K562 (cell line): Measurements from ENCODE around the gene SIM2. TPM values are rescaled to one million over a fixed set of nuclear protein-coding genes. Genes with fewer than 3 reads are reported as not detected.

Experiments
- ATAC-seq: fragments of 200-7000 bp; cut with Tn5 transposase; 3 replicates; pipeline ENCODE4 v1.9.1; 2020; ENCODE audit warnings: moderate library complexity
- BruUV-seq: library from RNA; stranded (reverse); fragments of 400-500 nt; replicated peaks from 2 replicates; lab custom pipeline; 2021; lab: Mats Ljungman, UMichigan
- CTCF ChIA-PET: fragments of 300-600 bp; formaldehyde crosslinking; extraction: SDS; loops from one replicate; lab custom pipeline; 2021; ENCODE audit warnings: low intra/inter-chr PET ratio; lab: Yijun Ruan, JAX
- POLR2A ChIA-PET: fragments of 300-600, 350-650 bp; sonication (Branson Sonifier 250); formaldehyde crosslinking; extraction: SDS; loops from one replicate; lab custom pipeline; 2021; ENCODE audit warnings: antibody characterized with exemption, inconsistent platforms; lab: Yijun Ruan, JAX
- DNase-seq, 4 experiments: peaks; one replicate each; pipeline versions ENCODE4 v3.0.0 to v3.0.0-alpha.2; 2011 to 2018; ENCODE audit warnings: low spot score in 3 of 4, mixed read lengths in 3 of 4; ENCODE audit errors: extremely low read depth in 1 of 4
- FAIRE-seq: peaks from 2 replicates; lab custom pipeline; 2011; peaks lifted over from hg19 to GRCh38; lab: Jason Lieb, UNC
- H2AFZ ChIP-seq: 2 replicates; pipeline ENCODE4 v1.6.0; 2011; ENCODE audit warnings: low read depth, low read length, control low read depth, inconsistent platforms
- H3K27ac ChIP-seq: fragments of 200-600 bp; 3 replicates; pipeline ENCODE4 v1.8.0; 2011; ENCODE audit warnings: low read depth, mild to moderate bottlenecking, control low read depth, inconsistent platforms, low read length, moderate library complexity, mixed read lengths; ENCODE audit errors: extremely low read depth
- H3K27me3 ChIP-seq, 2 experiments: fragments of 300-600 bp in 1 of 2; 2 replicates in 1 of 2; 3 replicates in 1 of 2; pipeline versions ENCODE4 v1.6.0 to v1.8.0; 2011; ENCODE audit warnings: inconsistent platforms in 2 of 2, low read length in 2 of 2, mild to moderate bottlenecking in 1 of 2, mixed read lengths in 1 of 2, moderate library complexity in 1 of 2; ENCODE audit not compliant: control insufficient read depth in 2 of 2, insufficient read depth in 2 of 2
- H3K36me3 ChIP-seq: fragments of 300-600 bp; 3 replicates; pipeline ENCODE4 v1.8.0; 2011; ENCODE audit warnings: mild to moderate bottlenecking, low read length, inconsistent platforms; ENCODE audit not compliant: control insufficient read depth, insufficient read depth
- H3K4me1 ChIP-seq, 2 experiments: fragments of 200-600 bp in 1 of 2; replicated peaks in 1 of 2; 2 replicates in 1 of 2; 3 replicates in 1 of 2; pipeline versions ENCODE4 v1.5.1 to v1.8.0; 2011; ENCODE audit warnings: inconsistent platforms in 2 of 2, low read length in 2 of 2, mild to moderate bottlenecking in 1 of 2, mixed read lengths in 1 of 2, moderate library complexity in 1 of 2; ENCODE audit not compliant: control insufficient read depth in 2 of 2, insufficient read depth in 2 of 2
- H3K4me2 ChIP-seq: 2 replicates; pipeline ENCODE4 v1.6.1; 2011; ENCODE audit warnings: low read length, control low read depth, inconsistent platforms, mixed read lengths; ENCODE audit not compliant: insufficient read depth
- H3K4me3 ChIP-seq: fragments of 200-600 bp; sonication (generic), shearing (Covaris generic); 2 replicates; pipeline ENCODE4 v1.5.1; 2016; ENCODE audit warnings: control low read depth, inconsistent platforms
- H3K79me2 ChIP-seq: fragments of 200-600 bp; 3 replicates; pipeline ENCODE4 v1.8.0; 2011; ENCODE audit warnings: low read length, inconsistent platforms; ENCODE audit not compliant: control insufficient read depth, insufficient read depth
- H3K9ac ChIP-seq, 2 experiments: 2 replicates each; pipeline versions ENCODE4 v1.6.0 to v1.6.1; 2011; ENCODE audit warnings: low read depth in 2 of 2, low read length in 2 of 2, control low read depth in 1 of 2, inconsistent platforms in 1 of 2, mild to moderate bottlenecking in 1 of 2, mixed read lengths in 1 of 2; ENCODE audit not compliant: insufficient read depth in 1 of 2
- H3K9me1 ChIP-seq: one replicate; pipeline ENCODE4 v1.6.0; 2011; ENCODE audit warnings: inconsistent platforms, mild to moderate bottlenecking, low read length, moderate library complexity; ENCODE audit not compliant: control insufficient read depth, insufficient read depth
- H3K9me3 ChIP-seq: replicated peaks from 2 replicates; pipeline ENCODE4 v1.5.1; 2011; ENCODE audit warnings: low read depth, low read length, inconsistent platforms; ENCODE audit not compliant: control insufficient read depth, insufficient read depth
- H4K20me1 ChIP-seq: replicated peaks from 2 replicates; pipeline ENCODE4 v1.6.1; 2011; ENCODE audit warnings: low read length, inconsistent platforms, mixed read lengths; ENCODE audit not compliant: control insufficient read depth, insufficient read depth
- CREBBP ChIP-seq: IDR thresholded peaks from one replicate; pipeline ENCODE4 v1.6.1; 2012; ENCODE audit warnings: low read depth, mild to moderate bottlenecking, control low read depth, inconsistent platforms, low read length
- SMAD2 ChIP-seq: fragments of 150-350 bp; IDR thresholded peaks from 2 replicates; pipeline ENCODE4 v1.6.1; 2014; ENCODE audit warnings: low read depth, mild to moderate bottlenecking, low read length
- TARDBP ChIP-seq: fragments of 450-650 bp; IDR thresholded peaks from 2 replicates; pipeline ENCODE4 v1.6.1; 2016
- XRCC5 ChIP-seq: fragments of 200-400 bp; formaldehyde crosslinking; IDR thresholded peaks from 2 replicates; pipeline ENCODE4 v1.6.1; 2017; ENCODE audit warnings: low read depth, mild to moderate bottlenecking, low read length
- ZNF586 ChIP-seq: fragments of 450-650 bp; formaldehyde crosslinking; conservative IDR thresholded peaks from 2 replicates; pipeline ENCODE4 v1.4.0; 2020; ENCODE audit warnings: mild to moderate bottlenecking, moderate library complexity
- WGBS: fragments of 100-300 bp; shearing (Covaris generic); methylation state at CpG from one replicate; pipeline ENCODE4 v1.1.6; 2016; ENCODE audit warnings: low coverage, mixed read lengths; ENCODE audit not compliant: insufficient coverage; ENCODE audit errors: missing lambda C conversion rate; 5-methylcytosine and 5-hydroxymethylcytosine counted together
- in situ Hi-C: fragments of 300-500 bp; cut with MboI; formaldehyde crosslinking; loops from 4 replicates; pipeline ENCODE4 v1.15.0; 2018; ENCODE audit warnings: inconsistent platforms, mixed read lengths
- intact Hi-C: fragments of 100-400 bp; cut with micrococcal nuclease; formaldehyde crosslinking; loops from 2 replicates; pipeline ENCODE4 v1.14.2; 2022
- polyA plus RNA-seq, 8 experiments: library from polyadenylated mRNA; depleted of rRNA in 4 of 8; stranded (reverse) in 5 of 8; unstranded in 3 of 8; fragments of >200 nt; fragmentation: Nextera tagmentation in 2 of 8; fragmentation: Illumina TruSeq in 1 of 8; extraction: Ambion mirVana in 2 of 8; extraction: Trizol in 1 of 8; gene quantifications; 2 replicates each; pipeline versions ENCODE4 v1.2.1 to v1.2.3, GENCODE V29; 2011 to 2014; ENCODE audit warnings: inconsistent platforms in 1 of 8, missing spikeins in 1 of 8
- total RNA-seq, 7 experiments: library from RNA; depleted of rRNA in 6 of 7; stranded (reverse); fragments of >200 nt in 6 of 7; fragmentation: Illumina TruSeq in 2 of 7; extraction: Trizol in 2 of 7; gene quantifications; 2 replicates each; pipeline versions ENCODE4 v1.2.1 to v1.2.3, GENCODE V29; 2011 to 2021; ENCODE audit warnings: low replicate concordance in 1 of 7
- TF ChIP-seq, protein P1 (sequence below): fragments of 450-650 bp; IDR thresholded peaks from 2 replicates; pipeline ENCODE4 v1.7.0; 2016; ENCODE audit warnings: borderline replicate concordance
- TF ChIP-seq, protein P2 (sequence below): fragments of 250-450 bp; sonication (Bioruptor Pico); IDR thresholded peaks from 2 replicates; pipeline ENCODE4 v1.4.0; 2020

The SIM2 gene
- total and polyA plus RNA-seq, 9 of the 15 experiments (the other 6 are each of a cell fraction or from before 2014, with no cell fraction given): 0.07 to 0.11 (median 0.08) TPM; not detected in 6

DNA sequence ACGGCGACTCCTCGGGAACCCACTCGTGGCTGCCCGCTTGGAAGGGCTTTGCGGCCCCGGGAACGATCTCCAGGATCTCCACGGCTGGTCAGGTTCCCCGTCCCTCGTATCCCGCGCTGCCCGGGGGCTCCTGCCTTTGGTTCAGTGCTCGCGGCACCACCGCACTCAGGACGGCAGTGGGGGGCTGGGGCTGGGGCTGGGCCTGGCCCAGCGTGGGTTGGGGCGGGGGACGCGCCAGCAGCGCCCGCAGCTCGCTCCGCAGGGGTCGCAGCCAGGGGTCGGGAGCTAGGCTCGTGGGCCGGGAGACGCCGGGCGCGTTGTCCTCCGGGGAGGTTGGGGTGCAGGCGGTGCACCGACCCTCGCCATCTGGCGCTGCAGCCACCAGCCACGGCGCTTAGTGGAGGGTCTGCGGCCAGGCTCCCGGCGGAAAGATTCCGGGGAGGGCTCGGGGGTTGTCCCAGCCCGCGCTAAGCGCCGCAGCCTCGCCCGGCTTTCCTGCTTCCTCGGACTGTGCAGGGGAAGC, 8.9 kb downstream of the SIM2 start:
- BruUV-seq: no TSS peak
- Histone ChIP-seq H3K27me3 (peaks cover 79 to 89% of the 10 kb centered on the region in 2 experiments), H3K4me2 (no peak overlapping the region), H3K9me1 (no peaks in the 10 kb centered on the region), H2AFZ (no peak overlapping the region), H3K79me2 (no peaks in the 10 kb centered on the region), H3K9ac (no peak overlapping the region), H3K4me3 (no peak overlapping the region), H4K20me1 (peaks cover 7% of the 10 kb centered on the region), H3K4me1 (peaks cover 0 to 27% of the 10 kb centered on the region in 2 experiments; a peak in 2 of 5 replicates), H3K27ac (no peak overlapping the region), H3K9me3 (no peaks in the 10 kb centered on the region), H3K36me3 (no peaks in the 10 kb centered on the region)
- WGBS: 23% methylated on average over 38 of the region's 53 CpGs
- TF ChIP-seq, protein P1, sequence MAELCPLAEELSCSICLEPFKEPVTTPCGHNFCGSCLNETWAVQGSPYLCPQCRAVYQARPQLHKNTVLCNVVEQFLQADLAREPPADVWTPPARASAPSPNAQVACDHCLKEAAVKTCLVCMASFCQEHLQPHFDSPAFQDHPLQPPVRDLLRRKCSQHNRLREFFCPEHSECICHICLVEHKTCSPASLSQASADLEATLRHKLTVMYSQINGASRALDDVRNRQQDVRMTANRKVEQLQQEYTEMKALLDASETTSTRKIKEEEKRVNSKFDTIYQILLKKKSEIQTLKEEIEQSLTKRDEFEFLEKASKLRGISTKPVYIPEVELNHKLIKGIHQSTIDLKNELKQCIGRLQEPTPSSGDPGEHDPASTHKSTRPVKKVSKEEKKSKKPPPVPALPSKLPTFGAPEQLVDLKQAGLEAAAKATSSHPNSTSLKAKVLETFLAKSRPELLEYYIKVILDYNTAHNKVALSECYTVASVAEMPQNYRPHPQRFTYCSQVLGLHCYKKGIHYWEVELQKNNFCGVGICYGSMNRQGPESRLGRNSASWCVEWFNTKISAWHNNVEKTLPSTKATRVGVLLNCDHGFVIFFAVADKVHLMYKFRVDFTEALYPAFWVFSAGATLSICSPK: no peak
- TF ChIP-seq, protein P2, sequence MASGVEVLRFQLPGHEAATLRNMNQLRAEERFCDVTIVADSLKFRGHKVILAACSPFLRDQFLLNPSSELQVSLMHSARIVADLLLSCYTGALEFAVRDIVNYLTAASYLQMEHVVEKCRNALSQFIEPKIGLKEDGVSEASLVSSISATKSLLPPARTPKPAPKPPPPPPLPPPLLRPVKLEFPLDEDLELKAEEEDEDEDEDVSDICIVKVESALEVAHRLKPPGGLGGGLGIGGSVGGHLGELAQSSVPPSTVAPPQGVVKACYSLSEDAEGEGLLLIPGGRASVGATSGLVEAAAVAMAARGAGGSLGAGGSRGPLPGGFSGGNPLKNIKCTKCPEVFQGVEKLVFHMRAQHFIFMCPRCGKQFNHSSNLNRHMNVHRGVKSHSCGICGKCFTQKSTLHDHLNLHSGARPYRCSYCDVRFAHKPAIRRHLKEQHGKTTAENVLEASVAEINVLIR (CRISPR knock-in tag): no peak
- no peak for TF ChIP-seq XRCC5
- no peak for TF ChIP-seq ZNF586
- no peak for TF ChIP-seq CREBBP
- TF ChIP-seq TARDBP: no peak
- TF ChIP-seq SMAD2: no peak
- CTCF ChIA-PET: no interaction called here
- intact Hi-C loops: no loop called here
- no peak for ATAC-seq
- no peak for DNase-seq
- in situ Hi-C loops: no loop called here
- POLR2A ChIA-PET: no interaction called here
- FAIRE-seq: no peak
